Kidney (tissue), 14 donors: ENCODE data around the gene PKHD1. TPM values are rescaled to one million over a fixed set of nuclear protein-coding genes. Genes with fewer than 3 reads are reported as not detected.

Experiments used
- DNase-seq, 5 donors: peaks; one replicate each; pipeline ENCODE4 v3.0.0-alpha.2; 2013 to 2020
- FAIRE-seq: peaks from 2 replicates; lab custom pipeline; 2012; peaks lifted over from hg19 to GRCh38; lab: Jason Lieb, UNC
- H3K27ac ChIP-seq, 2 donors: one replicate each; pipeline ENCODE4 v1.7.0; 2013; ENCODE audit warnings: low read depth in 2 of 2, low read length in 2 of 2, inconsistent platforms in 1 of 2
- H3K27me3 ChIP-seq: one replicate; pipeline ENCODE4 v1.7.1; 2013; ENCODE audit warnings: low read length, inconsistent platforms; ENCODE audit not compliant: control insufficient read depth, insufficient read depth
- H3K36me3 ChIP-seq, 3 donors: one replicate each; pipeline versions ENCODE4 v1.7.0 to v1.7.1; 2013; ENCODE audit warnings: low read length in 3 of 3, control low read depth in 1 of 3, inconsistent platforms in 1 of 3; ENCODE audit not compliant: insufficient read depth in 3 of 3, control insufficient read depth in 2 of 3
- H3K4me1 ChIP-seq, 3 donors: one replicate each; pipeline versions ENCODE4 v1.7.0 to v1.7.1; 2013; ENCODE audit warnings: low read length in 3 of 3, inconsistent platforms in 1 of 3, low read depth in 1 of 3; ENCODE audit not compliant: control insufficient read depth in 2 of 3, insufficient read depth in 2 of 3
- H3K4me3 ChIP-seq, 3 donors: one replicate each; pipeline versions ENCODE4 v1.7.0 to v1.8.1; 2013; ENCODE audit warnings: low read length in 3 of 3, control low read depth in 1 of 3, inconsistent platforms in 1 of 3
- H3K9ac ChIP-seq, 3 donors: one replicate each; pipeline versions ENCODE4 v1.7.0 to v1.7.1; 2013; ENCODE audit warnings: low read length in 3 of 3, control low read depth in 1 of 3, inconsistent platforms in 1 of 3
- H3K9me3 ChIP-seq, 3 donors: one replicate each; pipeline versions ENCODE4 v1.7.0 to v1.7.1; 2013; ENCODE audit warnings: low read length in 3 of 3, control low read depth in 1 of 3, inconsistent platforms in 1 of 3; ENCODE audit not compliant: control insufficient read depth in 2 of 3, insufficient read depth in 1 of 3
- intact Hi-C: fragments of 100-400 bp; cut with DNase I; formaldehyde crosslinking; loops from one replicate; pipeline ENCODE4 v1.11.1; 2022
- polyA plus RNA-seq: library from polyadenylated mRNA; stranded (reverse); fragments of 350-450 nt; fragmentation: Illumina TruSeq; extraction: RNeasy Lipid Tissue Mini Kit (QIAGEN cat#74804); gene quantifications from one replicate; pipeline ENCODE4 v1.2.3, GENCODE V29; 2014; ENCODE audit warnings: low read depth, low replicate concordance; ENCODE audit not compliant: insufficient read depth
- total RNA-seq: library from RNA; stranded (reverse); fragmentation: NEBNext Ultra II Directional; extraction: Animal tissue kit (Norgen Biotek cat#: 25700); gene quantifications from one replicate; pipeline ENCODE4 v1.2.1, GENCODE V29; 2021
- TF ChIP-seq, protein P1 (sequence below): IDR thresholded peaks from 3 replicates; pipeline ENCODE4 v1.5.1; 2012; ENCODE audit warnings: mild to moderate bottlenecking, moderate library complexity, borderline replicate concordance; ENCODE audit not compliant: insufficient read depth; ENCODE audit errors: extremely low read depth
- donor health status: control.
- donor health status: control.
- donor health status: control.
- donor health status: control.
- donor health status: control.
- donor health status: DM: yes; HTN: yes; CAD: no.
- donor health status: Normal renal cell carcinoma (clear cell type).

PKHD1 gene
- total and polyA plus RNA-seq, 2 donors from 2014 or later: 6.0 to 77.5 TPM

DNA sequence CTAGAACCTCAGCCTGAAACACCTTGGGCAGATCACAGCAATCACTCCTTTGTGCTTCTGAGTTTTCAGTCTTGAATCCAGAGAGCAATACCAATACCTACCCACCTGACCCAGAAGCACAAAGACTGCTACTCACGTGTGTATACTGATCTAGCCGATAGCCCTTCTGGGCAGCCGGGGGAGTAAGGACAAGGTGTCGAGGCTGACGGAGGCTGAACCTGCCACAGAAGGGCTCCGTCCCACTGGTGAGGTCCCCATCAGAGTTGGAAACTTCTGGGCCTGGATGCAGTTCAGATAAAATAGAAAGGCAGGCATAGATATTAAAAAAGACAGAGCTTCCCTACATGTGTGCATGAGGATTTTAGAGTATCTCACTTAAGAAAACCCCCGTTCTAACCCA is 32.0 kb downstream of the PKHD1 start:
- TF ChIP-seq, protein P1, sequence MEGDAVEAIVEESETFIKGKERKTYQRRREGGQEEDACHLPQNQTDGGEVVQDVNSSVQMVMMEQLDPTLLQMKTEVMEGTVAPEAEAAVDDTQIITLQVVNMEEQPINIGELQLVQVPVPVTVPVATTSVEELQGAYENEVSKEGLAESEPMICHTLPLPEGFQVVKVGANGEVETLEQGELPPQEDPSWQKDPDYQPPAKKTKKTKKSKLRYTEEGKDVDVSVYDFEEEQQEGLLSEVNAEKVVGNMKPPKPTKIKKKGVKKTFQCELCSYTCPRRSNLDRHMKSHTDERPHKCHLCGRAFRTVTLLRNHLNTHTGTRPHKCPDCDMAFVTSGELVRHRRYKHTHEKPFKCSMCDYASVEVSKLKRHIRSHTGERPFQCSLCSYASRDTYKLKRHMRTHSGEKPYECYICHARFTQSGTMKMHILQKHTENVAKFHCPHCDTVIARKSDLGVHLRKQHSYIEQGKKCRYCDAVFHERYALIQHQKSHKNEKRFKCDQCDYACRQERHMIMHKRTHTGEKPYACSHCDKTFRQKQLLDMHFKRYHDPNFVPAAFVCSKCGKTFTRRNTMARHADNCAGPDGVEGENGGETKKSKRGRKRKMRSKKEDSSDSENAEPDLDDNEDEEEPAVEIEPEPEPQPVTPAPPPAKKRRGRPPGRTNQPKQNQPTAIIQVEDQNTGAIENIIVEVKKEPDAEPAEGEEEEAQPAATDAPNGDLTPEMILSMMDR: no peak

DNA sequence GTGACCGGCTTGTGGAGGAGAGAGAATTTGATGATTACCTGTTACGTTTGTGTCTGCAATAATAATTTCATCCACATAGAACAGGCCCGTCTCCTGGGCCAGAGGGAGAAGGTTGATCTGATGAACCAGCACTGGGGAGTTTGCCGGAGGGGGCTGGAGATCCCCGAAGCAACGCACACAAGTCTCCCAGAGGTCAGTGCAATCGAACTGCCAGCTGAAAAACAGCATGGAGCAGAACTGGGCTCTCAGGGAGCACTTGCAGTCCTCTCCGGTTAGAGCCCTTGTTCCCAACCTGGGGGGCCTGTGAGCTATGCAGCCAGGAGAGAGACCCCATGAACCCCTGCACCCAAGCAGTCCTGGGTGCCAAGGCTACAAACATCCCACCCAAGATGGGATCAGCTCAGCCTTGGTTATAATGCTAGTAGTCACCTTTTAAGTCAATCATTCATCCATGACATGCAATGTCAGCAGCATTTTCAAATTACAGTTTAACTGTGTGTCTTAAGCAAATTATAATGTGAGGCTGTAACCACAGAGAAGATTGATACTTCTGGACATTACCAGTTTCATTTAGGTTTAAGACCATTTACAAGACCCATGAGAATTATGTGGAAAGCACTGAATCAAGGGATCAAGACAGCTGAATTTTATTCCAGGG is 34.2 kb downstream of the PKHD1 start:
- Histone ChIP-seq H3K9me3 (no peaks in the 10 kb centered on the region), H3K36me3 (peaks cover 0 to 72% (median 22%) of the 10 kb centered on the region in 3 donors), H3K9ac (no peak overlapping the region), H3K27me3 (no peaks in the 10 kb centered on the region), H3K4me1 (peaks cover 0 to 15% (median 4%) of the 10 kb centered on the region in 3 donors), H3K4me3 (no peak overlapping the region), H3K27ac (peak overlapping the region; percentile 5 to 20)
- peak in 1 of 5 donors; percentile 38 for DNase-seq
- TF ChIP-seq, protein P1: no peak
- intact Hi-C loops: no loop called here
- no peak for FAIRE-seq

More for the DNA sequence above, 32.0 kb downstream of the PKHD1 start:
- no peak overlapping the region for H3K27ac ChIP-seq
- no peaks in the 10 kb centered on the region for H3K9me3 ChIP-seq
- no peak overlapping the region for H3K9ac ChIP-seq
- DNase-seq: no peak
- peaks cover 0 to 58% (median 18%) of the 10 kb centered on the region in 3 donors for H3K36me3 ChIP-seq
- peaks cover 0 to 12% (median 7%) of the 10 kb centered on the region in 3 donors for H3K4me1 ChIP-seq
- no peaks in the 10 kb centered on the region for H3K27me3 ChIP-seq
- FAIRE-seq: no peak
- H3K4me3 ChIP-seq: no peak overlapping the region
- intact Hi-C loops: no loop called here

DNA sequence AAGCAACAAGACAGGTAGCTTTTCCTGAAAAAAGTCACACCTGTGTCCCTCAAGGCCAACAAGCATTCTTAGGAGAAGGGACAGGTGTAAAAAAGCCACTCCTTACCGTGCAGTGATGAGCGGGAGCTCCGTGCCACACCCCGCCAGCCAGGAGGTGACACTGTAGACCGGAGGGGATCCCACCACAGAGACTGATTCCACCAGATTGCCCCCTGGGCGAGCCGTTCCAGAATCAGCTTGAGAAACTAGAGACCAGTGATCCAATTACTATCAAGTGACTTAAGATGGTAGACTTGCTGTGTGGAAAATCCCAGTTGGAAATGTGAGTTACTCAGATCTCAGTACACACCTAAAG is 37.4 kb downstream of the PKHD1 start:
- Histone ChIP-seq H3K4me3 (no peak overlapping the region), H3K36me3 (peaks cover 0 to 69% (median 13%) of the 10 kb centered on the region in 3 donors), H3K9me3 (no peaks in the 10 kb centered on the region), H3K4me1 (peaks cover 0 to 15% (median 3%) of the 10 kb centered on the region in 3 donors), H3K9ac (no peak overlapping the region), H3K27me3 (no peaks in the 10 kb centered on the region), H3K27ac (no peak overlapping the region)
- DNase-seq (no peak), FAIRE-seq (no peak)
- TF ChIP-seq, protein P1: no peak
- intact Hi-C loops: no loop called here
